Forelimb muscle (tissue), 1 donor: ENCODE results near the gene ANGPTL2. TPM values are rescaled to one million over a fixed set of nuclear protein-coding genes. Genes with fewer than 3 reads are reported as not detected.

Experiments
- DNase-seq: peaks from one replicate; pipeline ENCODE4 v3.0.0-alpha.2; 2013; ENCODE audit warnings: low read depth
- polyA plus RNA-seq: library from polyadenylated mRNA; unstranded; fragments of 120-200 nt; gene quantifications from one replicate; pipeline ENCODE4 v1.2.1, GENCODE V29; 2013; ENCODE audit not compliant: insufficient read length

ANGPTL2 gene
- polyA plus RNA-seq, 1 donor: 63.6 TPM

- DNase-seq: no peak
Observed at GRCh38 chr9:127077644-127077946, 44.8 kb downstream of the ANGPTL2 start.

DNA sequence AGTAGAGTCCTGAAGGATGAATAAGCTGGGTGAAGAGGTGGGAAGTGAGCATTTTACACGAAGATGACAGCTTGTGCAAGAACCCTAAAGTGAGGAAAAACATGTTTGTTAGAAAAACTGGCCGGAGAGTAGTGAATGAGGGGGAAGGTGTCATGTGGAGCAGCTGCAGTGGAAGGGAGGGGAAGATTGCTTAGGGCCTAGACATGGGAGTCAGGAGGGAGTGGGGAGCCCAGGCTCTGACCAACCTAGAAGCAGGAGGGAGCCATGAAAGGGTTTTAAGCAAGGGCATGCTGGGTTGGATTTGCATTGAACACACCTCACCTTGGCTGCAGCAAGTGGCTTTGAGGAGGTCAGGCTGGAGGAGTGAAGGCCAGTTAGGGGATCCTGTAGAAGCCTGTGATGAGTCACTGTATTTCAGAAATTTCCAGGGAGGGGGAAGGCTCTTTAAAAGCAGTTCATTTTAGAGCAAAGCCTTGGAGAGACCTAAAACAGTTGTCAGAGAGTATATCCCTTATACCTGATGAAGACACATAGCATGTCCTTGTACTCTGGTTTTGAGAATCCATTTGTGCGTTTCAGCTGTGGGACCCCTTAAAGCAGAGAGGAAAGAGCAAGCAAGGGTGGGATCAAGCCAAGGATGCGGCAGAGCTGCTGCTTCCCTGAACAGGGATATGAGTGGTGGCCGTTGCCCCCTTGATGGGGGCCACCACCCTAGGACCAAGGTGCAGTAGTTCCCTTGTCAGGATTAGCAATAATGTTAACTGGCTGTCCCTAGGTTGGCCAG, 45.4 kb downstream of the ANGPTL2 start:
- no peak for DNase-seq

- no peak for DNase-seq
Observed at GRCh38 chr9:127075624-127076372, 46.6 kb downstream of the ANGPTL2 start.

DNA sequence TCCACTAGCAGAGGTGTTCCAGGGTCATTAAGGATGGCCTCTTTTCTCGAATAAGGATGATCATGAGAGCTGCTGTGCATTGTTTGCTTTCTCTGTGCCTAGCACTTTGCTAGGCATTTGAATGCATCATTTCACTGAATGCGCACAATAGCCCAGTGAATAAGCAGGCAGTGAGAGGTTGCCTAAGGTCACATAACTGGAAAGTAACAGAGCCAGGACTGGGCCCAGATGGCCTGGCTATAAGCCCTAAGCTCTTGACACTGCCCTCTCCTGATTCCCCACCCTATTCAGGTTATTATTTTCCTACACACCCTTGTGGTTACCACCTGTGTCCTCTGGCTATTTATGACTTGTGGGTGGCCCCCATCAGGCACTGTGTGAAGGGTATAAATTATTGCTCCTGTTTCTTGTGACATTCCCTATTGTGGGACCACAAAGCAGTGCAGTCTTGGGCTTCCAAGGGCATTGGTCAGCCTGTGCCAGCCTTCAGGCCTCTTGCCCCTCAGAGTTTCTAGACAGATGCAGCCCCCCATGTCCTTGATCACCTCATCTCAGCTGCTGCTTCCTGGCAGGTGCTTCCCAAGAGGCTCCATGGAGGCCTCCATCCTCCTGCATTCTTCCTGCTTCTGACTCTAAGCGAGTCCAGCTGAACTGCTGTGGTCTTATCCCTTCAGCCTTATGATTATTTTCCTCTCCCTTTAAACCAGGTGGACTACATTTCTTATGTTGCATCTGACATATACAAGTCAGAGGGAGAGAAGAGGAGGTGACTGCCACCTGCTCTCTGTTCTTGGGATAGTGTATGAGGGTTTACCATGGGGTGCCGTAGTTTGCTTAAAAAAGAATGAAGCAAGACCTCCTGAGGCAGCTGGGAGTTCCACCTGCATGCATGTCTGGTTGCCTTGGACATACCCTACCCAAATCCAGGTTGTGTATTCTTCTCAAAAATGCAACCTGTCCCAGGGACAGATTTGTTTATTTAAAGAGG, 47.6 kb downstream of the ANGPTL2 start:
- DNase-seq: no peak

DNA sequence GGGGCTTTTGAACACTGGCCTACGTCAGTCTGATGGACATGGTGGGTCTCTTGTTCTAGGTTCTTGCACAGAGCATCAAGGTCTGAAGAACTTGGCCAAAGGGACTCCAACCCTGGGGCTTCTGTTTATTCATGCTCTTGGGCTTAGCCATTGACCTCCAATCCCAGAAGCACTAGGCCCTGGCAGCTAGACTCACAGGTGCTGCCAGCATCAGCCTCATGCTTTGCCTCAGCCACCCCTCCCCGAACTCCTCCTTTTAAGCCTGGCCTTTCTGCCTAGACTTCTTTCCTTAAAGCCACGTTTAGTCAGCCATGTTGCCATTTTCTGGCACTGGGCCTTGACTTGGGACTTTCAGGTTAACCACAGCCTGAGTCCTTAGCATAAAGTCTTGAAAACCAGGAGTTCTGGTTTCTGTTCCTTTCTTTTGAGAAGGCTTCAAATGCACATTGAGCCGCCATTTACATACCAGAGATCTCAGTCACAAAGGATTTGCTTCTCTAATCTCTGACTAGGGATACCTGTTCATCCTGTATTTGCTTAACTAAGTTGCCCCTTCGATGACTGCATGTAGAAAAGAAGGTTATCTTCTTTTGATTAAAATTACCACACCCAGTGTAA, 54.7 kb downstream of the ANGPTL2 start:
- DNase-seq: no peak

- no peak for DNase-seq
Observed at GRCh38 chr9:127066851-127067136, 55.6 kb downstream of the ANGPTL2 start.

GRCh38 chr9:127066060-127066850, 56.2 kb downstream of the ANGPTL2 start:
- DNase-seq: no peak

DNA sequence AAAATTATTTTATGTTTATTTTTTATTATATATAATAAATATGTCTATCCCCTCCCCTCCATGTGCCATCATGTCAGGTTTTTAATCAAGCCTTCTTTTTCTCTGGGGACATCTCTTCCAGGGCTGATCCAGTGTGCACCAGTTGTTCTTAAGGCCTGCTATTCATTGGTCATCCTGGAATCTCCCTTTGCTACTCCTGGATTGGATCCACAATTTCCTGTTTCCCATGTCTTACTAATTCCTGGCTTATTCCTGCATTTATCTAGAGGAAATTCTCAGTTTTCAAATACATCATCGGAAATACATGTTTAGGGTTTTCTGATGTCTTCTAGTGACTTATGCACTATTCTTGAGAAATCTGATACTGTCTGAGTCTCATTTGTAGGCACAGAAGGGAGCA, 56.8 kb downstream of the ANGPTL2 start:
- no peak for DNase-seq

- no peak for DNase-seq
Observed at GRCh38 chr9:127064335-127064734, 58.1 kb downstream of the ANGPTL2 start.

DNA sequence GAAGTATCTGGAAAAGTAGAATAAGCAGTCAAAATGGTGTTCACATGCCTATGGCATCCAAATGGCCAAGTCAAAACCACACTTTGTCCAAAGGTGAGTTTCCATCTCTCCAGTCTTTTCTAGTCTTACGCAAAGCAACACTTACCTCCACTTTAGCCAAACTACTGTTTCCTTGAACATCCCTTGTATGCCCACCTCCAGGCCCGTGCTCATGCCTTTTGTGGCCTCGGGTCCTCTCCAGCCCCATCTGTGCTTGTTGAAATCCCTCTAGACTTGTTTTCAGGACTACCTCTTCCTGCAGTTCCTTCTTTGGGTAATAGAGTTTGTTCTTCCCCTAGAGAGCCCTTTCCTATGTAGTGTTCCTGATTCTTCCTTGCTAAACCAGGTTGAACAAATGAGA, 61.0 kb downstream of the ANGPTL2 start:
- no peak for DNase-seq

DNA sequence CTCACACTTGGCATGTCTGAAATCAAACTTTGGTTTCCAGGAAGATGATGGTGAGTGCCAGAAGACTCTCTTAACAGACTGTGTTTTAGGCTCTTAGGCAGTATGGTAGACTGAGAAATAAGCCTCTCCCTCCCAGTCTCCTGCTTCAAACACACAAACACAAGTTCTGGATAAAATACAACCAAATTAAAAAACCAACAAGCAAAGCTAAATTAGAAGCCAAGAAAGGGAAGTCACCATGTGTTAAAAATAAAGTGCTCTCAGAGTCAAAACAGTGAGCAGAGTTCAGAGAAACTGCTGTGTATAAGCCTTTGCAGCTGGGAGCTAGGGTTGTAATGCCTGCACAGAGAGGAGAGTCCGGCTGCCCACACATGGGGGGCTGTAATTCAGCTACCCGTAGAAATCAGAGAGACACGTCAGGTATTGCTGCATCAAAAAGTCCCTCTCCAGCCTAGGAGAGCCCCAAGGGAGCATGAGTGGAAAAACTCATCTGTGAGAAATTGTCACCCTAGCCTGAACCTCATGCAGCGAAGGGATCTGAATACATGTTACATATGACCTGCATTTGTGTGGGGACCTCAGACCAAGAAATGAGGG, 62.6 kb downstream of the ANGPTL2 start:
- DNase-seq: no peak

DNA sequence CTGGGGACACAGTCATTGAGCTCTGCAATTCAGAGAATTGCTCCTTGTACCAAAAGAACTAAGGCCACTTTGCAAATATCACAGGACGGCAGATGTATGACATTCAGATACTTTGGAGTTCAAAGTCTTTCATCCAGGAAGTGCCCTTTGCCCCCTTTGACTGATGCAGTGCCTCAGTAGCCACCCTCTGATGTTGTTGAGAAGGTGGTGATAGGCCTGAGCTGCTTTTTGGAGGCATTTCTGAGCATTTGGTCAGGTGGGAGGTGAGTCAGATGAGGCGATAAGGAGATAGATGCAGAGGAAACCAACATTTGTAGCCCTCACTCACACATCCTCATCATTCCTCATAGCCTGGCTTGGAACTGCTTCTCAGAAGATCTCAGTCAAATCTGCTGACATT, 63.4 kb downstream of the ANGPTL2 start:
- no peak for DNase-seq

GRCh38 chr9:127058645-127059021, 63.8 kb downstream of the ANGPTL2 start:
- DNase-seq: no peak

GRCh38 chr9:127058011-127058644, 64.3 kb downstream of the ANGPTL2 start:
- DNase-seq: no peak

DNA sequence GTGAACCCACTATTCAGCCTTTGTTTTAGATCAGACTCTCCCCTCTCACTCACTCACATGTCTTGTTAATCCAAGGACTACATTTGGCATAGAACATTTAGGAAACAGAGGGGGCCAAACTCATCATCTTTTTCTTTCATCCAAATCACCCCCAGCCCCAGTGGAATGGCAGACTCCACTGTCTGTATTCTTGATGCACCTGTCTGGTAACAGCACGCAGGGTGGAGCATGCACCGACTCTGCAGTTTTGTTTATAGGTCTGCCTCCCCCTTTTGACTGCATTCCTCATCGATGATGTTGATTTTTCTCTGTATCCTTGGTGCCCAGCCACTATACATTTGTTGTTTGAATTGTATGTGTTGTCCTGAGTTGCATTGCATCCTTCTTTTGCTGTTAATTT, 66.0 kb downstream of the ANGPTL2 start:
- DNase-seq: no peak

- no peak for DNase-seq
Observed at GRCh38 chr9:127055745-127056402, 66.6 kb downstream of the ANGPTL2 start.

DNA sequence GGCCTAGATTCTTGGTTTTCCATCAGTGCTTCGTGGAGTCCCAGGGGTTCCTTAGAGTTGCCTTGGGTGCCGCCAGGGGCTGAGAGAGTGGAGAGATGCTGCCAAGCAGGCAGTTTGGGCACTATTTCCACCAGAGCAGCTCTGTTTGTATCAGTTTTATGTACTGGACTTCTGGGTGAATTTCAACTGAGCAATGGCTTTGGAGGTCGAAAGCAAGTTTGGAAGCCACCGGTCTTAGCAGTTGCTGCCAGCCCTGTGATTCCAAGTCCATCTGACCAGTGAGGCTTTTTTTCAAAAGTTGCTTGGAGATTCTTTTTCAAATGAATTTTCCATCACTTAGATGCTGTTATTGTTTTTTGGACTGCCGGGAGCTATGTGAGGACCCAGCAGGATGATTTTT, 68.5 kb downstream of the ANGPTL2 start:
- DNase-seq: no peak

GRCh38 chr9:127053057-127053821, 69.2 kb downstream of the ANGPTL2 start:
- DNase-seq: no peak
